AG08395 (cell line): ENCODE measurements around the gene FOXA2.

Source experiments
- DNase-seq: peaks from one replicate; pipeline ENCODE4 v3.0.0; 2012; ENCODE audit warnings: mixed read lengths, low spot score

FOXA2 gene

GRCh38 chr20:22583773-22584521, 425 bp downstream of the FOXA2 start:
- no peak for DNase-seq

- no peak for DNase-seq
Measured at GRCh38 chr20:22582964-22583772, 1.2 kb downstream of the FOXA2 start.

DNA sequence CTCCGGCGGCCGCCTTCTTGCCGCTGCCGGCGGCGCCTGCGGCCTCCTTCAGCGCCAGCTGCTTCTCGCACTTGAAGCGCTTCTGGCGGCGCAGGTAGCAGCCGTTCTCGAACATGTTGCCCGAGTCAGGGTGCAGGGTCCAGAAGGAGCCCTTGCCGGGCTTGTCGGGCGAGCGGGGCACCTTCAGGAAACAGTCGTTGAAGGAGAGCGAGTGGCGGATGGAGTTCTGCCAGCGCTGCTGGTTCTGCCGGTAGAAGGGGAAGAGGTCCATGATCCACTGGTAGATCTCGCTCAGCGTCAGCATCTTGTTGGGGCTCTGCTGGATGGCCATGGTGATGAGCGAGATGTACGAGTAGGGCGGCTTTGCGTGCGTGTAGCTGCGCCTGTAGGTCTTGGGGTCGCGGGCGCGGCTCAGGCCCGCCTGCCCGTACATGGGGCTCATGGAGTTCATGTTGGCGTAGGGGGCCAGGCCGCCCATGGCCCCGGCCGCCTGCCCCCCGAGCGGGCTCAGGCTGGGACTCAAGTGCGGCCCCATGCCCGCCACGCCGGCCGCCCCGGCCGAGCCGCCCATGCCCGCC, 1.9 kb downstream of the FOXA2 start:
- DNase-seq, result no peak

- DNase-seq, result no peak
Measured at GRCh38 chr20:22581437-22582385, 2.7 kb downstream of the FOXA2 start.

DNA sequence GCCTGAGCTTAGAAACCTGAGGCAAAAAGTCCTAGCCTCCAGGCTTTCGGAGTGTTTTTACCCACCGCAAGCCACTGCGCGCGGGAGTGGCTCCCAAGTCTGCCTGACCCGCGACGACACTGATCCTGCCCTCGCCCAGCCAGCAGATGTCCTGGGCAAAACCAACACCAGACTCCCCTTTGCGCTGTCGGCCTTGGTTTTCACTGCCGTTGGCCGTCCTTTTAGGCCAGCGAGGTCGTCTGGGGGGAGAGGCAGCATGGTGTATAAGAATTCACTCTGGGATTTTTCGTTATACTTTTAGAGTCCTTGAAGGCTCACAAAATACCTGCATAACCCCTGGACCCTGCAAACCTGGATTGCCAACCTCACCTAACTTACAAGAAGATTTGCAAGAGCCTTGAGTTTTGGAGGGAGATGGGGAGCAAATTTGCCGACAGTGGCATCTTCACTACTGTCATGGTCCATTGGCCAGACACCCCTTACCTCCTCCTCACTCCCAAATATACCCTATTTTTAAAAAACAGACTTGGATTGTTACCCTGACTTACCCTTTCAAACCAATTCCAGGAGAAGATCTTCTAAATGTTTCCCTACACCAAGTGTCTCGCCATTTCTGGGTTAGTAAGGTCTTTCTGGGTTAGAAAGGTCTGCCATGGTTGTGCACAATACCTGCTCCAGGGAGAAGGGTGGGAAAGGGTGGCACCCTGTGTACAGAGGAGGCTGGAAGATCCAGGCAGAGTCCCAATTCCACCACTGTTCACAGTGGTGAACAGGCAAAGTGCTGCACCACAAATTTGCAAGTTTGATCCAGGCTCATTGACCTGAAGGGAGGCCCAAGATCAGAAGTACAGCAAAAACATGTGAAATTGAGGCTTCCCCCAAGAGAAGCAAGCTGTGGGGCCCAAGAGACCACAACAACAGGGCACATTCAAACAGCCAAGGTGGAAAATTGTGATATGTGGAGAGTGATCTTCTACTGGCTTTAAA, 4.4 kb downstream of the FOXA2 start:
- DNase-seq, result no peak

GRCh38 chr20:22579119-22579427, 5.3 kb downstream of the FOXA2 start:
- DNase-seq, result no peak

GRCh38 chr20:22578221-22579118, 5.9 kb downstream of the FOXA2 start:
- no peak for DNase-seq

GRCh38 chr20:22577515-22578220, 6.7 kb downstream of the FOXA2 start:
- DNase-seq, result no peak

DNA sequence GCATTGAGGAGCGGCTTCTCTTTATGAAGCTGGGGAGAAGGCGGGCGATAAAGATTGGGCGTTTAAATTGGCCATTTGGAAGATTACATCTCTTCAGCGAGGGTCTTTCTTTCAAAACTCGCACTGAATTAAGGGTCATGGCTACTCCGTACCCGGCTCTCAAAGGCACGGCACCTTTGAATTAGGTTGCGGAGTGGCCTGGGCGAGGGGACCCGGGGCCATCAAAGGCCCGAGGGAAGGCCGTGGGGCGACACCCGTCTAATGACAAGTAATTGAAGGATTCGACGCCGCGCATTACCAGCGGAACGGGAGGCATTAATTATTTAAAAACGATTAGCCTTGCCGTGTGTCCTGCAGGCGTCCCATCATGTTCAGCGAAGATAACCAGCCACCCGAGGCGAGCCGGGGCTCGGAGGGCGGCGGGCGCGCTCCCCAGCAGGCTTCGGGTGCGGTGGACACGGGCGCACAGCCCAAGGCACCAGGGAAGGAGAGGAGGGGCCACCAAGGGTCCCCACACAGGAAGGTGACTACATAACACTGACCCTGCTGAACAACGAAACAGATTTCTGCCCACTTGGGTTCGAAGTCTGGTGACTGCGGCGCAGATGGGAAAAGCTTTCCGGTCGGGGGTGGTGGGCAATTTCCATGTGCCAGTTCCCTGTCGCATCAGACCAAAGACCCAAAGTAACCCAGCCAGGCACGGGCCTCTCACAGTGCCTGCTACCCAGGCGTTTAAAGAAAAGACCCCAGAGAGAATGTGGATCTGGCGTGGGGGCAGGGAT, 7.4 kb downstream of the FOXA2 start:
- DNase-seq, result no peak

DNA sequence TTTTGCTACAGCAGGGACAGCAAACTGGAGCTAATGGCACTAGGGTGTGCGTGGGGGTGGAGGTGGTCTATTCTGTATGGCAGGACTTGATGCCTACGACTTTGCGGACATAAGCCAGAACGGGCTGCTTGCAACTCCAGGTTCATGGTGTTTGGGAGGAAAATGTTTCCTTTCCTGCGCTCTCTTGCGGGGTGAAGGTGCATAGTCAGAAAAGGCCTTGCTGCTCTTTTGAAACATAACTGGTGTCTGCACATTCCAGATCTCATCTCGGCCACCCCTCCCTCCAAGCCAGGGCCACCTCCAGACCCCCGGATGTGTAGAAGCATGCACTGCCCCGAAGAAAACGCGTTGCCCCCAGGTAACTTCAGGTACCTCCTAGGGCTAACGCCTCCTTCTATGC, 8.1 kb downstream of the FOXA2 start:
- no peak for DNase-seq

- DNase-seq, result no peak
Measured at GRCh38 chr20:22575737-22576136, 8.6 kb downstream of the FOXA2 start.

GRCh38 chr20:22575087-22575721, 9.2 kb downstream of the FOXA2 start:
- no peak for DNase-seq

GRCh38 chr20:22574545-22575086, 9.8 kb downstream of the FOXA2 start:
- no peak for DNase-seq

GRCh38 chr20:22572491-22572890, 11.9 kb downstream of the FOXA2 start:
- DNase-seq, result no peak

- DNase-seq, result no peak
Measured at GRCh38 chr20:22572023-22572422, 12.3 kb downstream of the FOXA2 start.

- no peak for DNase-seq
Measured at GRCh38 chr20:22569353-22569752, 15.0 kb downstream of the FOXA2 start.

- DNase-seq, result no peak
Measured at GRCh38 chr20:22568872-22569344, 15.5 kb downstream of the FOXA2 start.
